Vagina (tissue), 2 donors: ENCODE results near the gene MORF4L2. TPM values are rescaled to one million over a fixed set of nuclear protein-coding genes. Genes with fewer than 3 reads are reported as not detected.
"Not testable (repeated sequence)": the region's sequence is repeated elsewhere in the genome, so short reads cannot be mapped to it uniquely, and the experiment has no call there.

ENCODE experiments used
- DNase-seq, 2 donors: peaks; one replicate each; pipeline ENCODE4 v3.0.0-alpha.2; 2017; ENCODE audit errors: extremely low spot score in 2 of 2
- H3K27ac ChIP-seq: fragments of 200-600 bp; sonication (generic); one replicate; pipeline ENCODE4 v1.5.1; 2019
- H3K27me3 ChIP-seq: fragments of 200-600 bp; sonication (generic); one replicate; pipeline ENCODE4 v1.5.1; 2019
- H3K36me3 ChIP-seq, 2 donors: fragments of 200-600 bp; sonication (generic); one replicate each; pipeline ENCODE4 v1.5.1; 2017 to 2019
- H3K4me1 ChIP-seq: fragments of 200-600 bp; sonication (generic); one replicate; pipeline ENCODE4 v1.5.1; 2019
- H3K4me3 ChIP-seq, 2 donors: fragments of 200-600 bp; sonication (generic); 1 replicate in 1 of 2; 2 replicates in 1 of 2; pipeline ENCODE4 v1.5.1; 2016 to 2019
- H3K9me3 ChIP-seq: fragments of 200-600 bp; sonication (generic); one replicate; pipeline ENCODE4 v1.5.1; 2019
- POLR2A ChIP-seq, 2 donors: fragments of 450-650 bp; IDR thresholded peaks; one replicate each; pipeline ENCODE4 v1.6.1; 2017; ENCODE audit warnings: antibody characterized with exemption in 2 of 2, mild to moderate bottlenecking in 2 of 2, moderate library complexity in 2 of 2
- POLR2AphosphoS5 ChIP-seq, 2 donors: sonication (generic); formaldehyde crosslinking; IDR thresholded peaks; one replicate each; pipeline ENCODE4 v1.9.0; 2017; ENCODE audit warnings: antibody characterized with exemption in 2 of 2, mild to moderate bottlenecking in 2 of 2, low read depth in 1 of 2; ENCODE audit not compliant: insufficient read depth in 1 of 2
- intact Hi-C: fragments of 100-400 bp; cut with DNase I; formaldehyde crosslinking; loops from one replicate; pipeline ENCODE4 v1.15.1; 2023
- total RNA-seq: library from RNA; depleted of rRNA; stranded (reverse); fragments of >200 nt; gene quantifications from one replicate; pipeline ENCODE4 v1.2.3, GENCODE V29; 2016
- TF ChIP-seq, protein P1 (sequence below), 3 experiments: fragments of 450-650 bp in 2 of 3; fragments of 200-600 bp in 1 of 3; sonication (generic) in 1 of 3; IDR thresholded peaks; one replicate each; pipeline ENCODE4 v1.5.1; 2017 to 2019; ENCODE audit warnings: antibody characterized with exemption in 3 of 3, mild to moderate bottlenecking in 2 of 3, moderate library complexity in 2 of 3

Gene MORF4L2
- total RNA-seq, 1 donor from 2014 or later: 170 TPM

- no peaks in the 10 kb centered on the region for H3K9me3 ChIP-seq
- no peaks in the 10 kb centered on the region for H3K4me1 ChIP-seq
- no peak for TF ChIP-seq POLR2AphosphoS5 (IDR thresholded peaks at IDR 0.05; ENCODE audit: insufficient read depth in 1 of 2, low read depth in 1 of 2)
- no peak for TF ChIP-seq POLR2A (IDR thresholded peaks at IDR 0.05)
- TF ChIP-seq, protein P1, sequence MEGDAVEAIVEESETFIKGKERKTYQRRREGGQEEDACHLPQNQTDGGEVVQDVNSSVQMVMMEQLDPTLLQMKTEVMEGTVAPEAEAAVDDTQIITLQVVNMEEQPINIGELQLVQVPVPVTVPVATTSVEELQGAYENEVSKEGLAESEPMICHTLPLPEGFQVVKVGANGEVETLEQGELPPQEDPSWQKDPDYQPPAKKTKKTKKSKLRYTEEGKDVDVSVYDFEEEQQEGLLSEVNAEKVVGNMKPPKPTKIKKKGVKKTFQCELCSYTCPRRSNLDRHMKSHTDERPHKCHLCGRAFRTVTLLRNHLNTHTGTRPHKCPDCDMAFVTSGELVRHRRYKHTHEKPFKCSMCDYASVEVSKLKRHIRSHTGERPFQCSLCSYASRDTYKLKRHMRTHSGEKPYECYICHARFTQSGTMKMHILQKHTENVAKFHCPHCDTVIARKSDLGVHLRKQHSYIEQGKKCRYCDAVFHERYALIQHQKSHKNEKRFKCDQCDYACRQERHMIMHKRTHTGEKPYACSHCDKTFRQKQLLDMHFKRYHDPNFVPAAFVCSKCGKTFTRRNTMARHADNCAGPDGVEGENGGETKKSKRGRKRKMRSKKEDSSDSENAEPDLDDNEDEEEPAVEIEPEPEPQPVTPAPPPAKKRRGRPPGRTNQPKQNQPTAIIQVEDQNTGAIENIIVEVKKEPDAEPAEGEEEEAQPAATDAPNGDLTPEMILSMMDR (IDR thresholded peaks at IDR 0.05): no peak
- intact Hi-C loops: no loop called here
- no peak overlapping the region for H3K27ac ChIP-seq
- no peak overlapping the region for H3K4me3 ChIP-seq
- no peaks in the 10 kb centered on the region for H3K27me3 ChIP-seq
- H3K36me3 ChIP-seq: no peaks in the 10 kb centered on the region
- no peak for DNase-seq
Measured at GRCh38 chrX:103656617-103657016, 29.9 kb downstream of the MORF4L2 start.

DNA sequence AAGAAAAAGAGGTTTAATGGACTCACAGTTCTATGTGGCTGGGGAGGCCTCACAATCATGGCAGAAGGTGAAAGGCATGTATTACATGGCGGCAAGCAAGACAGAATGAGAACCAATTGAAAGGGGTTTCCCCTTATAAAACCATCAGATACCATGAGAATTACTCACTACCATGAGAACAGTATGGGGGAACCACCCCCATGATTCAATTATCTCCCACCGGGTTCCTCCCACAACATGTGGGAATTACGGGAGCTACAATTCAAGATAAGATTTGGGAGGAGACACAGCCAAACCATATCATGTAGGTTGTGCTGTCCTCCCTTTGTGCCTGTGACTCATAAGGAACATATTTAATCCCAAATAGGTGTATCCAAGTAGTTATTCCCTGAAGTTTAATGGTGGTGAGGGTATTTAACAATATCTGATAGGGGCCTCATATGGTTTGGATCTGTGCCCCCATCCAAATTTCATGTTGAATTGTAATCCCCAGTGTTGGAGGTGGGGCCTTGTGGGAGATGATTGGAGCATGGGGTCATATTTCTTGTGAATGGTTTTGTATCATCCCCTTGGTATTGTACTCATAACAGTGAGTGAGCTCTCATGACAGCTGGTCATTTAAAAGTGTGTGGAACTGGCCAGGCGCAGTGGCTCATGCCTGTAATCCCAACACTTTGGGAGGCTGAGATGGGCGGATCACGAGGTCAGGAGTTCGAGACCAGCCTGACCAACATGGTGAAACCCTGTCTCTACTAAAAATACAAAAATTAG is 31.1 kb downstream of the MORF4L2 start:
- intact Hi-C loops, DNase-seq, H3K4me3 ChIP-seq, H3K9me3 ChIP-seq, H3K27ac ChIP-seq, H3K4me1 ChIP-seq, H3K27me3 ChIP-seq, H3K36me3 ChIP-seq: not testable (repeated sequence)

GRCh38 chrX:103651151-103651773 is 35.2 kb downstream of the MORF4L2 start:
- no peaks in the 10 kb centered on the region for H3K9me3 ChIP-seq
- TF ChIP-seq POLR2AphosphoS5 (IDR thresholded peaks at IDR 0.05; ENCODE audit: insufficient read depth in 1 of 2, low read depth in 1 of 2) (no peak), POLR2A (IDR thresholded peaks at IDR 0.05) (no peak)
- TF ChIP-seq, protein P1 (IDR thresholded peaks at IDR 0.05): no peak
- no peak overlapping the region for H3K27ac ChIP-seq
- H3K4me1 ChIP-seq: no peaks in the 10 kb centered on the region
- H3K36me3 ChIP-seq: no peaks in the 10 kb centered on the region
- no peaks in the 10 kb centered on the region for H3K27me3 ChIP-seq
- no peak for DNase-seq
- intact Hi-C loops: no loop called here
- H3K4me3 ChIP-seq: no peak overlapping the region

GRCh38 chrX:103647630-103648029 is 38.9 kb downstream of the MORF4L2 start:
- Histone ChIP-seq H3K27me3 (no peaks in the 10 kb centered on the region), H3K9me3 (no peaks in the 10 kb centered on the region), H3K27ac (no peak overlapping the region), H3K4me1 (no peaks in the 10 kb centered on the region), H3K4me3 (no peak overlapping the region), H3K36me3 (no peaks in the 10 kb centered on the region)
- TF ChIP-seq POLR2A (IDR thresholded peaks at IDR 0.05): no peak
- TF ChIP-seq, protein P1 (IDR thresholded peaks at IDR 0.05): no peak
- TF ChIP-seq POLR2AphosphoS5 (IDR thresholded peaks at IDR 0.05; ENCODE audit: insufficient read depth in 1 of 2, low read depth in 1 of 2): no peak
- intact Hi-C loops: no loop called here
- no peak for DNase-seq

DNA sequence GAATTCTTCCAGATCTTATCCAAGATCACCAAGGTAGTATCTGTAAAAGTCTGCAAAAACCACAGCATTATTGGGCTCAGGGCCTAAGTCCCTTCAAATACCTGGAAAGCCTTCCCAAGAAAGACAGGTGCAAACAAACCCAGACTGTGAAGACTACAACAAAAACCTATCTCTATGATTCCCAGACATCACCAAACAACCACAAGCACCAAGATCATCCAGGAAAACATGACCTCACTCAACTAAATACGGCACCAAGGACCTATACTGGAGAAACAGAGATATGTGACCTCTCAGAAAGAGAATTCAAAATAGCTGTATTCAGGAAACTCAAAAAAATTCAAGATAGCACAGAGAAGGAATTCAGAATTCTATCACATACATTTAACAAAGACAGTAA is 42.4 kb downstream of the MORF4L2 start:
- no peaks in the 10 kb centered on the region for H3K4me1 ChIP-seq
- H3K4me3 ChIP-seq: no peak overlapping the region
- no peak for DNase-seq
- TF ChIP-seq, protein P1 (IDR thresholded peaks at IDR 0.05): no peak
- TF ChIP-seq POLR2A (IDR thresholded peaks at IDR 0.05): no peak
- intact Hi-C loops: no loop called here
- no peak overlapping the region for H3K27ac ChIP-seq
- no peaks in the 10 kb centered on the region for H3K9me3 ChIP-seq
- no peaks in the 10 kb centered on the region for H3K27me3 ChIP-seq
- H3K36me3 ChIP-seq: no peaks in the 10 kb centered on the region
